Measurements from ENCODE around the gene RPP25L.
"Not testable (repeated sequence)": the region's sequence is repeated elsewhere in the genome, so short reads cannot be mapped to it uniquely, and the experiment has no call there.

RPP25L gene

DNA sequence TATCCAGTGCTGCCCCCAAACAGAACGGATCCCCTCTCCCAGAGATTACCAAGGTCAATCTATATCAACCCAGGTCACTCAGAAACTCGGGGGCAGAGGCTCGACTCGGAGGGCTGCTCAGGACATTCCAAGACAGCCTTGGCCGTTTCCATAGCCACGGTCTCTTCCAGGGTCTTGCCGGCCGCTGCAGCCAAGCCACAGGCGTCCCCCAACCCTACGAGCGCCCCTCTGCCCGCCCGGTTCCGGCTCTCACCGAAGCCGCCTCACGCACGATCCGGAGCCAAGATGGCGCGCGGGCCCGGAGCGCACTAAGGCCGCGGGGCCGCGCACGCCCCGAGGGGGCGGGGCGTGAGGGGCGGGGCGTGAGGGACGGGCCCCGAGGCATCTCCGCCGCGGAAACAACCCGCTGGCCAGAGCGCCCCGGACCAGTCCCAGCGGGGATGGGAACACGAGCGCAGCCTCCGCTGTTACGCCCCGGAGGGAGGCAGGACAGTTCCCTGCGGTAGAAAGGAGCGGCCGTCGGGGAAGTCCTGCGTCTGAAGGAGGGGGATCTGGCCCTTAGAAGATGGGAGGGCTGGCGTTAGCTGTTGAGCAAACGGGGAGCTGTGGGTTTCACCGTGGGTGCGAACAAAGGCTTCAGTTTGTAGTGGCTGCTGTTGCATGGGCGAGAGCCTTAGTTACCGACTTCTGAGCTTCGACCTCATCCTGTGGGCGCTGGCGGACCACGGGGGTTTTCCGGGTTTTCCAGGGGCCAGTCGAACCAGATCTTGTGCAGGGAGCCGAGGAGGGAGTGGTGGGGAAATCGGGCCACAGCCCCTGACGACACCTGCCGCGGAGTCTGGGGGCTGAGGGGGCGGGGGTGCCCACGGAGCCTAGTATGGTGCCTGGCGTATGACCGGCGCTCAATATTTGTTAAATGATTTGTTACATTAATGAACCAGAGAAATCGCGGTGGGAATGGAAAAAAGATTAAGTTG is at the start of gene RPP25L:
RPP25L (minus strand) TSS at position 287 of the 977 bp plus-strand sequence. CDS start 801 bp downstream, outside the sequence.
- DNase-seq (ENCODE audit: low spot score) = peak; percentile 81

DNA sequence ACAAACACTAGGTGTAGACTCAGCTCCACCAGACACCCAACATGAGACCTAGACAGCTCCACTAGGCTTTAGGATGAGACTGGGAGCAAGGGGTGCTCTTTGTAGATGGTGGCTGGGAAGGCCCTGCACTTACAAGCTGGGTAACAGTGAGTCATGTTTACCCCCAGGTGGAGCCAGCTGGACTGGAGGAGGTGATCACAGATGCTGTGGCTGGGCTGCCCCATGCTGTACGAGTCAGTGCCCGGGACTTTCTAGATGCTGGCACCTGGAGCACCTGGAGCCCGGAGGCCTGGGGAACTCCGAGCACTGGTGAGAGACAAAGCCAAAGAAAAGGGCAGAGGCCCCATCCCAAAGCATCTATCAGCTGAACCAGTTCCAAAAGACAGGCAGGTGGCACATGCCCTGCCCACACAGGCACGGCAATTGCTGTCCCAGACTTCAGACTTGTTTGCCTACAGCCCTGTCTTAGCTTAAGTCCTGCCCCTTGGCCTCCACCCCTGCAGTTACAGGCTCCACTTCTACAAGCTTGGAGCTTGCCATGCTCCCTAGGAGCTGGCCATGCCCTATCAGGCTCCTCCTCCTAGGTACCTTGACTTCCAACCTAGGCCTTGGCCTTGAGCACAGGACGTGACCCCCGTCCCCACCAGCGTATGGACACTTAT is 47.8 kb upstream of the RPP25L start:
- no peak for DNase-seq (ENCODE audit: low spot score)

GRCh38 chr9:34658461-34658860 is 46.6 kb upstream of the RPP25L start:
- no peak for DNase-seq (ENCODE audit: low spot score)

DNA sequence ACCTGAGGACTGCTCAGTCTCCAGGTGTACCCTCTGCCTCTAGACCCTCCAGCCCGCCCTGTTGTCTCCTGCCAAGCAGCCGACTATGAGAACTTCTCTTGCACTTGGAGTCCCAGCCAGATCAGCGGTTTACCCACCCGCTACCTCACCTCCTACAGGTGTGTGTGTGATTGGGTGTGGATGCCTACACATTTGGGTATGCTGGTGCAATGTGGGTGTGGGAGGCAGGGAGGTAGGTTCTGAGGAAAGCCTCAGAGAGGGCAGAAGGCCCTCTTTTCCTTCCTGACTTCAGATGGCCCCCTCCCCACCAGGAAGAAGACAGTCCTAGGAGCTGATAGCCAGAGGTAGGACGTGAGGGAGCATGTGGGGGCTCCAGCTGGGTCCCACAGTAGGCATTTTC is 45.1 kb upstream of the RPP25L start:
- no peak for DNase-seq (ENCODE audit: low spot score)

DNA sequence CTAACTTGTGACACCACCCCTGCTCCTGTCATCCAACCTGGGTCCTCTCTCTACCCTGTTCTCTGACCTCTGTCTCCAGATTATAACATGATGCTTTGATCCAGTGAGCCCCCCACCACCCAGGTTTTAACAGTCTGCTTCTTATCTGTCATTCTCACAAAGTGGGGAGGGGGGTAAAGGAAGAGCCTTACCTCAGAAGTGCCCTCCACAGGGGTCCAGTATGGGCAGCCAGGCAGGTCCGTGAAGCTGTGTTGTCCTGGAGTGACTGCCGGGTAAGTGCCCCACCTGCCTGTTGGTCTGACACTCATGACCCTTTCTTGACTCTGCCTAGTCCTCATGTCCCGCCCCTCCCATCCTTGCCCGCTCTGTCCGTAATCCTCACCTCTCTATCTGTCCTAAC is 43.5 kb upstream of the RPP25L start:
- no peak for DNase-seq (ENCODE audit: low spot score)

GRCh38 chr9:34654323-34655051 is 42.6 kb upstream of the RPP25L start:
- no peak for DNase-seq (ENCODE audit: low spot score)

GRCh38 chr9:34653151-34654072 is 41.5 kb upstream of the RPP25L start:
- no peak for DNase-seq (ENCODE audit: low spot score)

GRCh38 chr9:34652602-34653000 is 40.7 kb upstream of the RPP25L start:
- DNase-seq (ENCODE audit: low spot score) = no peak

- DNase-seq (ENCODE audit: low spot score) = peak; percentile 43
Observed at GRCh38 chr9:34651876-34652601, 40.1 kb upstream of the RPP25L start, which contains the start of gene IL11RA. TSS of gene IL11RA (plus strand) at chr9:34652185. CDS start at chr9:34655218, 3,033 bp downstream.

GRCh38 chr9:34651321-34651720 is 39.4 kb upstream of the RPP25L start:
- no peak for DNase-seq (ENCODE audit: low spot score)

DNA sequence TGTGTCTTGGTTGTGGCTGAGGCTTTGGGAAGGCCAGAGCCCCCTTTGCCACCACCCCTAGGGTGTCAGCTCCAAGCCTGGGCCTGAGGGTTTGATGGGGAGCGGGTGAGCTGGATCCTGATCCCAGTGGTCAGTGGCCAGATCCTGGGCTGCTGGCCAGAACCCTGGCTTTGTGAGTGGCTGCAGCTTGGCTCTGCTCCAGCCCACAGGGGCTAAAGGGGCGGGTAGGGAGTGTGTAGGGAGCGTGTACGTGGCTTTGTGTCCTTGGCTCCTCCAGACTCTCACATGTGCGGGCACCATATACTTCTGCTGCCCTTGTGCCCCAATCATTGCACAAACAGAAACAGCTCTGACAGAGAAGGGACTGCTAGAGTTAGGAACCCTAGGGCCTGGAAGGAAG is 38.9 kb upstream of the RPP25L start:
- DNase-seq (ENCODE audit: low spot score) = no peak

DNA sequence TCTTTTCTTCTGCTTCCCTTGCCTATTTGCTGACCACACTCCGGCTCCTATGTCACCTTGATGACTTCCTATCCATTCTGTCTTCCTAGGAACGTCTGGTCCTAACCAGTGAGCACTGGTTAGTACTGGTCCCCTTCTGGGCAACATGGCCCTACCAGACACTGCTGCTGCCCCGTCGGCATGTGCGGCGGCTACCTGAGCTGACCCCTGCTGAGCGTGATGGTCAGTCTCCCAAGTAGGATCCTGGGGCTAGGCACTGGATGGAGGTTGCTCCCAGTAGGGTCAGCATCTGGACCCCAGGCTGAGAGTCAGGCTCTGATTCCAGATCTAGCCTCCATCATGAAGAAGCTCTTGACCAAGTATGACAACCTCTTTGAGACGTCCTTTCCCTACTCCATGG is 36.8 kb upstream of the RPP25L start:
- no peak for DNase-seq (ENCODE audit: low spot score)

GRCh38 chr9:34647651-34648050 is 35.8 kb upstream of the RPP25L start:
- DNase-seq (ENCODE audit: low spot score) = no peak

- DNase-seq (ENCODE audit: low spot score) = no peak
Observed at GRCh38 chr9:34647084-34647403, 35.1 kb upstream of the RPP25L start.

- DNase-seq (ENCODE audit: low spot score) = peak; percentile 96
Observed at GRCh38 chr9:34646211-34647083, 34.5 kb upstream of the RPP25L start, which contains the start of gene GALT. TSS of gene GALT (plus strand) at chr9:34646675. CDS start at chr9:34646705, 30 bp downstream.

- no peak for DNase-seq (ENCODE audit: low spot score)
Observed at GRCh38 chr9:34644766-34645314, 32.9 kb upstream of the RPP25L start.

DNA sequence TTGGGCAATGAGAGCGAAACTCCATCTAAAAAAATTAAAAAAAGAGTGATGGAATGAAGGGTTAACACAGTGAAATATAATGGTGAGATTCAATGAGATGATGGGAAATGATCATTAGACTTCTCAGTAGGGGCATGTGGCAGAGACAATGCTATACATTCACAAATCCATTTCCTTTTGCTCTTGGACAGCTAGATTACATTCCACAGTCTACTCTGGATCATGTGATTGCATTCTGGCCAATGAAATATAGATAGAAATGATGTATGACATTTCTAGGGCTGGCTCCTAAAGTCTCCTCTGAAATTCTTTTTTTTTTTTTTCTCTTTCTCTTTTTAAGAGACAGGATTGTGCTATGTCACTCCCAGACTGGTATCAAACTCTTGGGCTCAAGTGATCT is 30.8 kb upstream of the RPP25L start:
- no peak for DNase-seq (ENCODE audit: low spot score)

GRCh38 chr9:34639322-34639721 is 27.4 kb upstream of the RPP25L start:
- not testable (repeated sequence) for DNase-seq (ENCODE audit: low spot score)

DNA sequence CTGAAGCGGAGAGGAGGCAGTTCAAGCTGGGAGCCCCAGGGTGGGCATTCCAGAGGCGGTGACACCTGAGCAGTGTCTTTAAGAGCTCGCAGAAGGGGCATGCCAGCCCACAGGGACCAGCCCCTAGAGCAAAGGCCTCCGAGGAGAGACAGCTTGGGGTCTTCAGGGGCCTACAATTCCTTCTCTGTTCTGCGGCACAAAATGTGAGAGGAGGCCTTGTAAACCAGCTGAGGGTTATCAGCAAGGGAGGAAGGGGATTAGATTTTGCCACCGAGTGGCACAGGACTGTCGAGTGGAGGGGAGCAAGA is 26.2 kb upstream of the RPP25L start:
- no peak for DNase-seq (ENCODE audit: low spot score)
